Islet of Langerhans (tissue), 1 donor: ENCODE data around the gene C9orf152.

Source experiments
- FAIRE-seq: peaks from one replicate; lab custom pipeline; 2011; peaks lifted over from hg19 to GRCh38; lab: Jason Lieb, UNC

C9orf152 gene

DNA sequence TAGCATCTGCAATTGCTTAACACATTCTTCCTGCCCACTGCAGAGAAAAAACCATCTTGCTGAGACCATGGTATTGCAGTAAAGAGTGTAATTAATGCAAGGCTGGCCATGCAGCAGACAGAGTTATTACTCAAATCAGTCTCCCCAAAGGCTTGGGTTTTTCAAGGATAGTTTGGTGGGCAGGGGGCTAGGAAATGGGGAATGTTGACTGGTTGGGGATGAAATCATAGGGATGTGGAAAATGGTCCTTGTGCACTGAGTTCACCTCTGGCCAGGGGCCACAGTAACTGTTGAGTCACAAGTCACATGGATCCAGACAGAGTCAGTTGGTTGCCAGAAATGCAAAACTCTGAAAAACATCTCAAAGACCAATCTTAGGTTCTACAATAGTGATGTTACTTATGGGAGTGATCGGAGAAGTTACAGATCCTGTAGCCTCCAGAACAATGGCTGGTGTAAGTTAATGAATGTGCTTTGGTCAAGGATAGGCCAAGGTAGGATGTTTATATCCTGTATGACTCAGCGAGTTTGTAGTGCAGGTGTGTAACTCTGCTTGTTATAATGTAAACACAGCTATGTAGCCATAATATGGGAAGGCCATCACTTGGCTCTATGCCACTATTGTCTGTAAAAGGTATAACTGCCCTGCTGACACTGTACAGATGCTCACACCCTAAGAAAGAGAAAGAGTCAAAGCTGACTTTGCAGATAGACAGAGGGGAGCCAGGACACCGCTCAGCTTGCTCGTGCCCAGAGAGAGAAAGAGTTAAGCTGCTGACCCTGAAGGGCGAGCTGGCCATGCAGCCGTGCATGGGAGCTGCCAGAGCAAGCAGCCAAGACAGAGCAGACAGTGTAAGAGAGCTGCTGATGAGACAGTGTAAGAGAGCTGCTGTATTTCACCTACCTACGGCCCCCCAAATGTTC, 27.2 kb downstream of the C9orf152 start:
- FAIRE-seq, result no peak

DNA sequence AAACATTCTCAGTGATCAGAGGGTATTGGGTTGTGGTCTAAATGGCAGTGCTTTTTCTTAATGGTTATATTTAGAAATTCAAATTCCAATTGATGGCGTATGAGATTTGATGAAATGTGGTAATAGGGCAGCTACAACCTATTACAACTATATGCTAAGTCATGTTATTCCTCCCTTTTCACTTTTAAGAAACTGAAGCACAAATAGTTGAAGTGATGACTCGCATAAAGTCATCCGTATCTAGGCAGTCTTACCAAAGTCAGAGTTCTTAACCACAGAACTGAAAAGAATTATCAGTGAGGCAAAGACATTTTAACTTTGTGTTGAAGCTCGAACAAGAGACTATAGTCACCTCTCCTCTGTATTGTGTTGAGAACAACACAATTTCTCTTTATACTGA, 28.2 kb downstream of the C9orf152 start:
- no peak for FAIRE-seq

DNA sequence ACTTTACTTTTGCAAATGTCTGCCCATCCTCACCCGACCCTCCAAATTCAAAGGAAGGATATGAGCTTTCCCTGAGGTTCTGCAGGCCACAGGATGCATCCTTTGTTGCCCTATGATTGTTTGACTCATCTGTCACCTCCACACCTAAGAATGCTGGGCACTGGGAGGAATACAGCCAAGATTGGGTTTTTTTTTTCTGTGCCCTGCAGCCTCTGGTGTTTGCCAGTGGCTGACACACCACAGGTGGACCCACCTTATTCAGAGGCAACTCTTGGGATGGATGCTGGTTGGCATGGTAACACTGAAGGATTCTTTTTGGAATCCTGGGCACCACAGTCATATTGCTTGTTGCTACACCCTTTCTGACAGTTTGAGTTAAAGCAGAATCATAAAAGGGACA, 29.7 kb downstream of the C9orf152 start:
- no peak for FAIRE-seq

DNA sequence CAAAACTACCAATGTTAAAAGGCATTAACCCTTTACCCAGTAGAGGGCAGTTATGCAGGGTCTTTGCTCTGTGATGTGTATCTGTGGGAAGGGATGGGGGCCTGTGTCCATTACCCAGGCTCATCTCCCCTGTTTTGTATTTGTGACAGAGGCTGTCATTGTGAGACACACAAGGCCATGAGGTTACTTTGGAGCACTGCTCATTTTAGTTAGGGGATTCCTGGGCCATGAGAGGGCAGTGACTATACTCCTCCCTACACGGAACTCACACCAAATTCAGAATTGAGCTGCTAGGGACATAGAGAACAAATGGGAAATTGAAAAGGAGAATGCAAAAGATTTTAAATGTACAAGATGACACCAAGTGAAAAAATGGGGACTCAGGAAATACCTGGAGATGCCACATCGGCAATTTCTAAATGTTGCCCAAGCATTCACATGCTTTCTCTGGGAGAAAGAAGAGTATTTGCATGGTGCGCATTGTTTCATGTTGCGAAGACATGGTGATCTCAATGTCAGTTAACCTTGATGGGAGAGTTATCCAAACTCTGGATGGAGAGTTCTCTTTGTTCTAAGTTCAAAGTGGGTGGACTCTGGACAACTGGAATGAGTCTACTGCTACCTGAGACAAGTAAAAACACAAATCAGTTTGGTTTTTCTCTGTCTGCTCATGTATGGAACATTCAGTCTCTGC, 32.5 kb downstream of the C9orf152 start:
- no peak for FAIRE-seq

DNA sequence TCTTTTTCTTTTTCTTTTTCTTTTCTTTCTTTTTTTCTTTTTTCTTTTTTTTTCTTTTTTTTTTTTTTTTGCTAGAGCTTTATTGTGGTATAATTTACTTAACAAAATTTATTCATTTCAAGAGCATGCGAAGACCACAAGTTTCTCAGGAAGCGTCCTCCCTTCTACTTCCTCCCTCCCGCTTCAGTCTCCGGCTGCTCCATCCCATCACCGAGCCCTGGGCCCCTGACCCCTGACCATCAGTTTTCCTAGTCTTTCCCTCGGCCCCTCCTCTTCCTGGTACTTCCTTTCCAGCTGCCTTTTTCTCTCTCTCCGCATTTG, 34.7 kb downstream of the C9orf152 start:
- no peak for FAIRE-seq

DNA sequence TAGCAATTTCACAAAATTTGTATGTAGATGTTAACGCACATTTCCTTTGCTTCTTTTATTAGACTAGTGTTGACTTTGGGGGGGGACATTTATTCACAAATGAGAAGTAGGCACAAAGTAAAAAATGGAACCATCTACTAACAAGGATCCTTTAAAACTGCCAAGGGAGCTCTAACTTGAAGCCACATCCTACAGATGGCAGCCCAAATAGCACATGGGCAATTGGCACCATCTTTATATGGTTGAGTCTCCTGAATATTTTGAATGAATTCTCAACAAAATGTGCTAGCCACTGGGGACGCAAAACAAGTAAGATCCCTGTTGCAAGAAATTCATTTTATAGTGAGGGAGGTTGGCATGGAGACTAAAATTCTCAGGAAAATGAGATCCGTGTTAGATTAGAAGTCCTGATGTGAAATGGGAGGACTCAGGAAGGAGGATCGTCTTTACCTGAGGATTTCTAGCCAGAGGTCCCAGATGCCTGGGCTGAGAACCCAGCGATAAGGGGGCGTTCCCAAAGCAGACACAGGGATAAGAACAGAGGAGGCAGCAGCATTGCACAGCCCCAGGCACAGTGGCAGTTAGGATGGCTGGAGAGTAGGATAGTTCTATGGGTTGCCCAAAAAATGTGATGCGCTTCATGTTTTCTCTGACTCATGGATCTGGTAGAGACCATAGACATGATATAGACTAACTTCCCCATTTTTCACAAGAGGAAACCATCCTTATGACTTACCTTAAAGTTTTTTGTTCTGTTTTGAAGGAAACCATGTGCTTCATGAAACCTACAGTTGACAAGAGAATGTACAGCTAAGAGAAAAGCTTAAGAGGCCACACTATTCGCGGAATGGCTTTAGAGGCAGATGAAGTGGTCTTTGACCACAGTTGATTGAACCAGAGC, 37.4 kb downstream of the C9orf152 start:
- FAIRE-seq, result no peak

DNA sequence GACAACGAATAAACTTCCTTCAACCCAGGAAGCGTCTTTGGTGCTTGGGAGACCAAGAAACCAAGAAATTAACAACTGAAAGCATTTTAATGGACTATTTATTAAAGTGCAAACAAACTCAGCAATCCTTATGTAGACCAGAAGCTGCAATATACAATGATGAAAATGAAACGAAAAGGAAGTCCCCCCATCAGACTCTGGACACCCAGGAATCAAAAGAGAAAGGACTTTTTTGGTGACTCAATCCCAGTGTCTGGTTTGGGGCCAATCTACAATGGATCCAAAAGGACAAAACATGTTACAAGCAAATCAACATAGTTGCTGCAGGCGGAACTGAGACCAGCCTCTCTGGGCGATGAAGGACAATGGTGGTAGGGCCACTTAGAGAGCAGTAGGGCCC, 39.5 kb downstream of the C9orf152 start:
- no peak for FAIRE-seq

DNA sequence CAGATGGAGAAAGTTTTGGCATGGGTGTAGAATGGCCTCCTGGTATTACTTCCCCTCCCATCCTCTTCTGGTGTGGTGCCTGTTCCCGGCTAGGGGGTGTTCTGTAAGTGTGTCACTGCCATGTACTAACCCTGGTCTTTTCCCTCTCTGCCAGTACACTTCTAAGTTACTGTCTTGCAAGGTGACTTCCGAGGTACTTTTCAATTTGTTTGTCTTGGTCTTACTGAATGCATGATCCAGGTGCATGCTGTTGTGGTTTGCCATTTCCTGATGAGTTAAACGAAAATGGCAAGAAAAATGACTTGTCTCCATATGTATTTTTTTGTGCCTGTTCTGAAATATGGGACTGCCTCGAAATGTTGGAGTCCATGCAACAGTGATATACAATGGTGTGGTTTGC, 46.0 kb downstream of the C9orf152 start:
- FAIRE-seq, result no peak

DNA sequence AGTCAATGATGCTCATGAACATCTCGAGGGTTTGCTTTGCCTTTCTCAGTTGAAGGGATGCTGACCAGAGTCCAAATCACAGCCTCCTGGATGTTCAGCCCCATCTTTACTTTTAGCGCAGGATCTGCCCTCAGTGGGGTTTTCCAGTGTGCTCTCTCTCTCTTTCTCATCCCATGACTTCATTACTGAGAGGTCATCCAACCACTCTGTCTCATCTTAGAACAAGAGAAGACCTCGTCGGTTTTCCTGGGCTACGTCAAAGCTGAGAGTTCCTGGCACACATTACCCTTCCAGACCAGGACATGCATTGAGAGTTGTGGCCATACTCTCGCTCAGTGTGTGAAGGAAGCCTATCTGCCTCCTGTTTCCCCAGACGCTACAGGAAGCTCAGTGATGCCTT, 47.3 kb downstream of the C9orf152 start:
- FAIRE-seq, result no peak

DNA sequence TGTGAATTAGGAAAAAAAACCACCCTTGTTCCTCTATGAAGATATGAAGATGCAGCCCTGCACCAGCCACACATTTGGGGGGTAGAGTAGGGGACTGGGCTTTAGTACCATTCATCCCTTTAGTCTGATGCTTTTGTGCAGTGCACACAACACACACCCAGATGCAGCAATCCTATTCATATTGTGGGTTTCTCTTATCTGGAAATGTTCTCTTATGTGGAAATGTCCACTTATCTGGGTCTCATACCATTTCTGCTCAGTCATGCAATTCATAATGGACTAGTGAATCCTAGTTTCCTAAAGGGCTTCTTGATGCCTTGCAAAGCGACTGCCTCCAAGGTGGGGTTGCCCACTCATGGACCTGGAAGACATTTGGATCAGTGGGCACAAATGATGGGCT, 47.8 kb downstream of the C9orf152 start:
- FAIRE-seq, result no peak

DNA sequence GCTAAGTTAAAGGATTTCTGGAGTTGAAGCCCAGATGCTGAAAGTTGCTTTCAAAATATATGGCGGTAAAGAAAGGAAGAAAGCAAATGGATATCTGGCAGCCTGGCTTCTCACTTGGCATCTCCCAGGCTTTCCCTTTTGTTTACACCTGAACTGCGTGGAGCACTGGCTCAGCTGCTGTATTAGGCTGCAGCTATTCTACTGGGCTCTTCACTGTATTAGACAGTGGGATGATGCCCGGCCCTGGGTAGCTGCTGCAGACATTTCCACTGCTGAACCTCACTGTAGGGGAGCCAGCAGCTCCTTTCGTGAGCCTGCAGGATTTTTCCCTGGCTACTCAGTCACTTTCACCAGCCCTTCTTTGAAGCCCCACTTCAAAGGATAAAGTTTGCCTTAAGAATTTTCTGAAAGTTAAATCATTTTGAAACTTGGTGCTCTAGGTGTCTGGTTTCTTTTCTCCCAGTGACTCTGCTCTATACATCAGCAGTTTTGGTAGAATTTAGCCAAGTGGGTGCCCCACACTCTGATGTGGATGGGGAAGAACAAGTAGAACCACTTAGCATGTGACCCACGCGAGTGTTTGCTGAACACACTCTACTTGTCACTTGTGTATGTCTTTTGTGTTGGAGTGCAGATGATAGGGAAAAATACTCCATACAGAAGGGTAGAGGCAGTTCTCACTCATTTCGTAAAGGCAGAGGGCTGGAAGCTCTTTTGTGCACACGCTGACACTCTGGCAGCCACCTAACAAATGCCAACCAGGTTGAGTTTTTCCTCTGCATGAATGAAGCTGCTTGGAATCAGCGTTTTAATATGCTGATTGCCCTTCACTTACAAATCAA, 49.9 kb downstream of the C9orf152 start:
- FAIRE-seq, result peak; percentile 17

DNA sequence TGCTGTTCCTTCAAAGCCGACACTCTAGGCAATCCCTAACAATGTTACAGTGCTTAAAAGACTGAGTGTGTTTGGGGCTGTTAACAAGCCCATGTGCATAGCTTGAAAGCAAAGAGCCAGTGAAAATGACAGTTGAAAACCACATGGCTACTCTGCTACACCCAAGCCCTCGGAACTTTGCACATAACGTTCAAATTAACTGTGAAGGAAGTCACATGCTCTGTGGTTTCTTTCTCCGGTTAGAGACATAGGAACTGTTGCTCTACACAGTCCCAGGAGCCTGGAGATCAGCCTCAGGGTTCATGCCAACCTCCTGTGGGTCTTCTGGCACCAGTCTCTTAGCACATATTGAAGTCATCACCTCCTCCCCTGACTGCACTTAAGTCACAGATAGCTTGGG, 51.1 kb downstream of the C9orf152 start:
- no peak for FAIRE-seq

DNA sequence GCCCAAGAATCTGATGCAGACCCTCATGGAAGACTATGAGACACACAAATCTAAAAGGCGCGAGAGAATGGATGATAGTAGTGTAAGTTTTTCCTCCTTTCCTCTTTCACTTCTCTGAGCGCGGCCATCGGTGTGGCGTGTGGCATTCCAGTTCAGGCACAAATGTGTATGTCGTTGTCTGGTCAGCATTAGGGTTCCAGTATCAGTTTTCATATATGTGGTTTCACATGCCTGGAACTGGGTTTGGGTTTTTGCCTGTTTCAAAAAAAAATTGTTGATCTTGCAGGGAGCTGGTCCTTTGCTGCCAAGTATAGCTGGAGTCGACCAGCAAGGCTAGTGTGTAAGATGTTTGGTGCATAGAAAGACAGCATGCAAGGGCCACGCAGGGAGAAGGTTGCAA, 51.5 kb downstream of the C9orf152 start:
- no peak for FAIRE-seq

DNA sequence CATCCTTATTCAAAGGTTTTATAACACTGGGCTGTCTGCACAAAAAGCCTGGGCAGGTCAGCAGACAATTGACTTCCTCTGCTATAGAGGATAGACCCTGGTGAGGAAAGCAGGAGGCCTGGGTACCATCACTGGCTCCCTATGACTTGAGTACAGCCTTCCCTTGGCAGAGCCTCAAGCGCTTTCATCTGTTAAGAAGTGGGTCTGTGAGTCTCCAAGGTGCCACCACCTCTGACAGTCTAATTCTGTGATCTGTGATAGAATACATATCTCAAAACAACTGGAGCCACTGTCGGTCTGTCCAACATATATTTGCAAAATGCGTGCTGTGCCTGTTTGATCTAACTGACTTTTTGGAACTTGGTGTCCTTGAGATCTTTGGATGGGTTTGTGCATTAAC, 52.2 kb downstream of the C9orf152 start:
- no peak for FAIRE-seq

DNA sequence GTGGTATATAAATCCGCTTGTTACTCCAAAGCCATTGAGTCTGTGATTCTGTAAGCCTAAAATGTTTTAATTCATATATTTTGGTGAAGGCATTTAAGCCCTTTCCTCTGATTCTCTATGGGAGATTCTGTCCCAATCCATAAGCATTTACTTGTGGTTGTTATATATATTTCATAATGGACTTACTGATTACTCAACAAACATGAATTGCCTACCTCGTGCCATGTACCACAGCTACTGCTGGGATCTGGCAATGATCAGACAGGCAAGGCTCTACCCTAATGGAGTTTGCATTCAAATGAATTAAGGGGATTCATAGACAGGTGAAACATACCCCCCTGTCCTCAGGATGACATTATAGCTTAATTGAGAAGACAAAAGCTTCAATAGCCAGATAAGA, 54.5 kb downstream of the C9orf152 start:
- FAIRE-seq, result no peak

DNA sequence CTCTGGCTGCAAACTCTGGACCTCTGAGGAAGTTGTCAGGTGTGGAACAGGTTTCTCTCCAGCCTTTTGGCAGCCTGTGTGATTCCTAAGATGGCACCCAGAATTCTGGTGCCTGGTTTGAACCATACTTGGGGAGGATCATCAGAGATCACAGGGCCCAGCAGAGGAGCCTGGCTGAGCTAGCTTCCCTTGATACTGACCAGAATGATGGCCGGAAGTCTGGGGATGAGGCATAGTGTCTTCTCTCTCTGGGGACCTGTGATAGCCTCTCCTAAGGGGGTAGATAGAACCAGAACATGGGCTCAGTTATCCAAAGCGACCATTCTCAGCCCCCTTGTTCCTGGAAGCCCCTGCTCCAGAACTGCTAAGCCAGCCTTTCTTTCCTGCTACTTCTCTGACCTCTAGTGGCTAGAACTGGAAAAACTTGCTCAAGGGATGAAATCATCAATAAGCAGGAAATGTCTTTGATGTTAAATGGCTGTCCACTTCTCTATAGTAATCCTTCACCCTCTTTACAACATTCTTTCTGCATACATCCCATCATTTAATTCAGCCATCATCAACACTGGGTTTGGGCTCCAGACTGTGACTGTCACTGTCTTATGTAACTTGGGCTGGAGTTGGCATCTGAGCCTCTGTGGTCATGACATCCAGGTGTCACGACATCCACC, 55.1 kb downstream of the C9orf152 start:
- FAIRE-seq, result no peak
